HL-60/S4 treated with retinoic acid at 250 ng/mL for 4 days and 3 days (cell line): ENCODE results near the gene HBS1L.

ENCODE experiments used
- in situ Hi-C: fragments of 300-500 bp; cut with MboI; formaldehyde crosslinking; loops from 2 replicates; pipeline ENCODE4 v1.7.0; 2022; ENCODE audit warnings: low sequenced_read_pairs

HBS1L gene

DNA sequence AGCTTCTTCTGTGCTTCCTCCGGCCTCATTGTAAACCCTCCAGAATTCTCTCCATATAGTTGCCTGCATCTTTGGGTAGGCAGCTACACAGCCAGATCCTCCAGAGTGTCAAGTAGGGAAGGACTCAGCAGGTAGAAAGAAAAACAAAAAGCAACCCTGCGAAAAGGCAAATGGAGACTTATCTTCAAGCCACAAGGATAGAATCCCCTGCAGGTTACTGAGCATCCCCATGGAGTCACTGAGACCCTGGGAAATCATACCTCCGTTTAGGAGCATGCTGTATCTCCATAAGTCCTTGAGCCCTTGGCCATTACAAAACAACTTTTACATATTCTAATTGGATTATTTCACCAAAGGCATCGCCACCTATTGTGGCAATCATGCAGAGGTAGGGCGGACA, 133.3 kb downstream of the HBS1L start:
- in situ Hi-C loops = no loop called here

DNA sequence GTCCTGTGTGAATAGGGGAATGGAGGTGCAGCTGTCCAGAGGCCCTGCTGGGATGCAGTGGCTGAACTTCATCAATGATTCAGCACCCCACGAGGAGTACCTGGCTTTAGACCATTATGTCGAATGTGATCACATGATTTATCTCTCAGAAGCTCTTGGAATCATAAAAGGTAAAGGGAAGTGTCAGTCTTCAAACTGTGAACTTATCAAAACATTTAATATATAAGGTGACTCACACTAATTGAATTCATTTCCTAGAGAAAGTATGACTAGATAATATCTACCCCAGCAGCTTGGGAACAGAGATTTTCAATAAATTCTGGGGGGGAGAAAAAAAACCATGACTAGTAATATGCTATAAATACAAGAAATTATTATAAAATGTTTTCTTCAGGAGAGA, 134.2 kb downstream of the HBS1L start:
- in situ Hi-C loops = no loop called here

DNA sequence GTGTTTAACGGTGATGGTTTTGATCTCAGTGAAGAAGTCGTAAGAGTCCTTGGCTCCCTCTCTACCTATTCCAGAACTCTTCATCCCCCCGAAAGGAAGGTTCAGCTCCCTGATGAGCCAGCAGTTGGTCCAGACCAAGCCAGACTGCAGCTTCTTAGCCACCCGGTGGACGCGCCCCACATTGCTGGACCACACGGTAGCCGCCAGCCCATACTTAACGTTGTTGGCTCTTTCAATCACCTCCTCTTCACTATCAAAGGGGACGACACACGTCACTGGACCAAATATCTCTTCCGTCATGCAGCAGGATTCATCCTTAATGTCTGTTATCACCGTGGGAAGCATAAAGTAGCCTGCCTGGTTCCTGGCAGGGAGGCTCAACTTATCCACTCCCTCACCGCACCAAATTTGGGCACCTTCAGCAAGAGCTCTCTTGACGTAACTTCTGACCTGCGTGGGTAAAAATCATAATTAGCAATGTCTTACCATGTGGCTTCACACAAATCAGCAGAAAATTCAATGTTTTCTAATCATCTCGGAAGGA, 136.1 kb downstream of the HBS1L start:
- in situ Hi-C loops = no loop called here

DNA sequence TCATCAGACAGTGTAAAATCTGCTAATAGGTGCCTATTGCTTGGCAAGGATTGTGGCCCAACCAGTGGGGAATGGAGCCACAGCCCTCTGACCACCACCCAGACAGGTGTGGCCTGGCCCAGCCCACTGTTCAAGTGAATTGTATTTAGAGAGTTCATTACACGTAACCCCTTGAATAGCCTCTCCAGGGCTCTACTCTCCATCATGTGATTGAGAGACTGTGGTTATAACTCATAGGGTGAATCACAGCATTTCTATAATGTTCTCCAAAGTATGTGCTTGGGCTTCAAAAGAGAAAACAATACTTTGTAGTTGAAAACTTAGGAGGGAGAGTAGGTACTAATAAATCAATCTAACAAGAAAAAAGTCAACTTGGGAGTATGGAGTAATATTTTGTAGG, 143.1 kb downstream of the HBS1L start:
- in situ Hi-C loops = no loop called here

DNA sequence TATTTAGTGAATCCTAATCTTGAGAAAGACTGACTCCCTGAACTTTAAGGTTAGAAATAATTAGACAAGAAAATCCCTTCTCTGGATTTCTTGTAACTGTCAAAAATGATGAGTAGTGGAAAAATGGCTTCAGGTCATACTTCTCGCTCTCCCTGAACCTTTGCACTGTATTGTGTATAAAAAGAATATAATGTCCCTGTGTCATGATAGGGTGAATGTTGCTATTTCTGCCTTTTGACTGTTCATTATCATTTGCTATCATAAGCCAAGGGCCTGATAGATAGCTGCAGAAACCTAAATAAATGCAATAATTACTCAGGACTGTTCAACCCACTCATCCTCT, 144.1 kb downstream of the HBS1L start:
- in situ Hi-C loops = no loop called here
